ENCODE data around the gene MBTPS1.

MBTPS1 gene

DNA sequence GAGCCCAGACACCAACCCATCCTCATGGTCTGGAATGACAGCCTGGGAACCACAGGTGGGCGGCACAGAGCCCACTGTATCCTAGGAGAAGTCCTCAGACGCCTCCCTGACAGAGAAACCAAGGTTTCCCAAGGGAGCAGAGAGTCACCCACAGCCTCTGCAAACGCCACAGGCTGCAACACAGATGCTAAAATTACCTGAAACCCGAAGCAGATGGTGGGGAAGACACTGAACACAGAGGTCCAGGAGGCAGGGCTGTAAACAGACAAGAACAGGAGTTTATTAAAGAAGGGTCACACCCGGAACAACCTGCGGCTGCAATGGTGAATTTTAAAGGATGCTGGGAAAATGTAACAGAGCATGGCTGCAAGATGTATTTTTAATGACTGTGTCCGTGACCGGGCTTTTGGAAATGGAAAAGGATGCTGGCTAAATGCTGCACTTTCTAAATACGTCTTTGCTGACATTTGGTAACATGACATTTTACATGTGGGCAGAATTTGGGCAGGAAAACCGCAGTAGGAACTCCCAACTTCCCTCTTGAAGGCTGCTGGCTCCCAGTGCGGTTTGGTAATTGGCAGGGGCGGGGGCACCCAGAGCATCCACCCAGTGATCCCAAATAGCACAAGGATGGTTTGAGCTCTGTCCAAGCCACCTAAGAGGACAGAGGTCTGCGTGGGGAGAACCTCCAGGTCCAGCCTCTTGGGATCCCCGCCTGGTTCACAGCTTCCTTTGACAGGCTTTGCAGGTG is 87.3 kb downstream of the MBTPS1 start:
- DNase-seq: no peak

- no peak for DNase-seq
These were observed 89.1 kb downstream of the MBTPS1 start for GRCh38 chr16:84027625-84028024.

DNA sequence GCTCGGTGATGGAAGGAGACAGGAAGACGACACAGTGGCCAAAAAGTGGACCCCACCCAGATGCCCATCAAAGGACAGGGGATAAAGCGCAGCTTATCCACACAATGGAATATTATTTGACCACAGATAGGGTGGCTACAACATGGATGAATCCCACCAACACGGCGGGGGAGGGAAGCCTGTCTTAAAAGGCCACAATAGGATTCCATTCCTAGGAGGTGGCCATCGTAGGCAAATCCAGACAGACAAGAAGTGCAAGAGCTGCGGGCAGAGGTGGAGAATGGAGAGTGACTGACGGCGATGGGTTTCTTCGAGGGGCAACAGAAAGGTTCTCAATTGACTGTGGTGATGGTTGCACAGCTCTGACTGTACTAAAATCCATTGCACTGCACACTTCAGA is 90.1 kb downstream of the MBTPS1 start:
- no peak for DNase-seq

DNA sequence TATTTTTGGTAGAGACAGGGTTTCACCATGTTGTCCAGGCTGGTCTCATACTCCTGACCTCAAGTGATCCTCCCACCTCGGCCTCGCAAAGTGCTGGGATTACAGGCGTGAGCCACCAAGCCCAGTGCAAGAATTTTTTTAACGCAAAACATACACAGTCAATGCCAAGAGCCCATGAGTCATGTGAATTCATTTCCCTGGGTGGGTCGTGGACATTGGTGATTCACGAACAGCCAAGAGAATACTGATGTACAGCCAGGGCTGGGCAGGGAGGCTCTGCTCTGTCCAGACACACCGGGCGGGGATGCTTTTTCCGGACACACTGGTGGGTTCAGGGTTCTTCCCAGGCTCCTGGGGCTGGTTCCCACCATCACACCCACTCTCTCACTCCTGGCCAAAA is 91.9 kb downstream of the MBTPS1 start:
- DNase-seq: no peak

DNA sequence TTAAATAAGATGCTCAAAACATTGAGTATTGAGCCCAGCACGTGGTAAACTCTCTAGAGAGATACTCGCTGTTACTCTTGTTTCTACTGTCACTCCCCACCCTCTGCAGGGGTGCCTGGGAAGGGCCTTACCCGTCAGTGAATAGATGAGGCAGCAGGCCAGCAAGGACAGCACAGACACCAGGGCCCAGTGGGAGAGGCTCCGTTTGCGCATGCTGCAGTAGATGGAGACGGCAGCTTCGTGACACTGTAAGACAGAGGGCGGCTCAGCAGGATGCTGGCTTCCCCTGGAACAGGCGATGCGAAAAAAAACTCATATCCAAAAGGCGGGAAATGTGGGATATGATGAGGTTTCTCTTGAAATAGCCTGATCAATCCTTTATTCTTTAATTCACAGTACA is 94.1 kb downstream of the MBTPS1 start:
- no peak for DNase-seq

- no peak for DNase-seq
These were observed 95.3 kb downstream of the MBTPS1 start for GRCh38 chr16:84021488-84021887.

GRCh38 chr16:84020353-84020752 is 96.4 kb downstream of the MBTPS1 start:
- DNase-seq: no peak

GRCh38 chr16:84018710-84019109 is 98.0 kb downstream of the MBTPS1 start:
- DNase-seq: no peak

- no peak for DNase-seq
These were observed 100.3 kb downstream of the MBTPS1 start for GRCh38 chr16:84016477-84016876.

DNA sequence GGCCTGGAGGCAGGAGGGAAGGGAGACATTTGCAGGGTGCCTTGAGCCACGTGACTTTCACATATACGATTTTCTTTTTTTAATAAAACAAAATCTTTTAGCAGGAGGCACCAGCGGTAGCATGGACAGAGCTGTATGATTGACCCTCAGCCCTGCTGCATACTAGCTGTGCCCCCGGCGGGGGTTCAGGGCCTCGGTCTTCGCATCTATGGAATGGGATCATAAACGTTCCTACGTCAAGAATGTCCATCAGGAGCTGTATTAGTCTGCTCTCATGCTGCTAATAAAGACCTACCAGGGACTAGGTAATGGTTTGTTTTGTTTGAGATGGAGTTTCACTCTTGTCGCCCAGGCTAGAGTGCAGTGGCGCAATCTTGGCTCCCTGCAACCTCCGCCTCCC is 101.3 kb downstream of the MBTPS1 start:
- DNase-seq: no peak

GRCh38 chr16:84014570-84015327 is 102.0 kb downstream of the MBTPS1 start:
- DNase-seq: no peak

GRCh38 chr16:84013787-84014569 is 102.8 kb downstream of the MBTPS1 start:
- peak; percentile 49 for DNase-seq

DNA sequence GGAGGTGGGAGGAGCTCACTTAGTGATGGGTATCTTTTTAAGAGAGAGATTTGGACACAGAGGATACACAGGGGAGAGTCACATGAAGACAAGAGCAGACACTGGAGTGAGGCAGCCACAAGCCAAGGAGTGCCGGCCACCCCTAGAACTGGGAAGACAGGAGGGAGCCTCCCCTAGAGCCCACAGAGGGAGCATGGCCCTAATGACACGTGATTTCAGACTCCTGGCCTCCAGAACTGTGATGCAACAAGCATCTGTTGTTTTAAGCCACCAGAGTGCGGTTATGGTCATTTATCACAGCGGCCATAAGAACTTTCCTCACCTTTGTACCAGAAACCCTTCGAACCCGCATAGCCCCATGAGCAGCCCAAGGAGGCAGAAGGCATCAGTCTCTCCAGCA is 107.5 kb downstream of the MBTPS1 start:
- no peak for DNase-seq

DNA sequence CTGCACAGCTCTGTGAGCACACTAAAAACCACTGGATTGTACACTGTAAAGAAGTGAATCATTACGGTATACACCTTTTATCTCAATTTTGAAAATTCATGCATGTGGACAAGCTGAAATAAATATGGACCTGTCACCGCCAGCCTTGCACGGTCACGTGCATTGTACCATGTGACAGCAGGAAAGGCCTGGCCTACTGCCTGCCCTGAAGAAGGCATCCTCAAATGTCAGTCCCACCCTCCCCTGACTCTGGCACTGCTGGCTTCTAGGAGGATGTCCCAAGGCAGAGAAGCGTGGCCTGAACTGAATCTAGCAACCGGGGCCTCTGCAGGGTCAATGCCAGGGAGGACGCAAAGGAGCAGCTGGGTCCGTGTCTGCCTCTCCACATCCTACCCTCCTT is 108.8 kb downstream of the MBTPS1 start:
- DNase-seq: no peak

DNA sequence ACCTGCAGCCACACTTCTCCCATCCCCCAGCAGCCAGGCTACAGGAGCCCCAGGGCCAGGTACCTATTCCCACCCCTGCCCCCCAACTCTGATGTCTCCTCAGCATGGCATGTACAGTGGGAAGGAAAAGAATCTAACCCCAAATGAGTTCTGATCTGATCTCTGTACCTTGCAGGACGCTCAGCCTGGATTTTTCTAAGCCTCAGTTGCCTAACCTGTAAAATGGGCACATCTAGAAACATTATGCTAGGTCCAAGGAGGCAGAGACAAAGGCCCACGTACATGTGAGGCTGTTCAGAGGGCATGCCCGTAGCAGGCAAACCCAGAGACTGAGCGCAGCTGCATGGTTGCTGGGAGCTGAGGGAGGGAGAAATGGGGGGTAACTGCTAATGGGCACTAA is 109.2 kb downstream of the MBTPS1 start:
- DNase-seq: no peak

GRCh38 chr16:84005391-84005790 is 111.4 kb downstream of the MBTPS1 start:
- DNase-seq: no peak

- DNase-seq: no peak
These were observed 112.3 kb downstream of the MBTPS1 start for GRCh38 chr16:84004442-84004841.
